AG04450 (cell line): ENCODE results near the gene UPB1. TPM values are rescaled to one million over a fixed set of nuclear protein-coding genes. Genes with fewer than 3 reads are reported as not detected.
"Not testable (repeated sequence)": the region's sequence is repeated elsewhere in the genome, so short reads cannot be mapped to it uniquely, and the experiment has no call there.

Experiments used
- CTCF ChIA-PET: fragments of 300-600, 350-600 bp; formaldehyde crosslinking; extraction: SDS; loops from one replicate; lab custom pipeline; 2022; ENCODE audit warnings: antibody characterized with exemption, inconsistent platforms; lab: Charles Lee
- POLR2A ChIA-PET: fragments of 350-600 bp; formaldehyde crosslinking; extraction: SDS; loops from one replicate; lab custom pipeline; 2021; ENCODE audit warnings: antibody characterized with exemption, inconsistent platforms; lab: Yijun Ruan, JAX
- DNase-seq: peaks from one replicate; pipeline ENCODE4 v3.0.0-alpha.2; 2011; ENCODE audit warnings: low read depth, low spot score
- H3K27ac ChIP-seq: one replicate; pipeline ENCODE4 v1.5.1; 2012; ENCODE audit warnings: low read depth, low read length, control low read depth
- H3K27me3 ChIP-seq: one replicate; pipeline ENCODE4 v1.6.0; 2012; ENCODE audit warnings: low read length; ENCODE audit not compliant: control insufficient read depth, insufficient read depth
- H3K4me3 ChIP-seq: 2 replicates; pipeline ENCODE4 v1.5.1; 2011; ENCODE audit warnings: mild to moderate bottlenecking, low read depth, low read length, control low read depth
- H3K9me3 ChIP-seq: 2 replicates; pipeline ENCODE4 v1.5.1; 2012; ENCODE audit warnings: low read length; ENCODE audit not compliant: control insufficient read depth, insufficient read depth
- CTCF ChIP-seq: IDR thresholded peaks from 2 replicates; pipeline ENCODE4 v1.5.1; 2011; ENCODE audit warnings: low read depth, low read length, control low read depth, inconsistent platforms
- polyA plus RNA-seq: library from polyadenylated mRNA; depleted of rRNA; stranded (reverse); fragments of >200 nt; gene quantifications from 2 replicates; pipeline ENCODE4 v1.2.3, GENCODE V29; 2011

Gene UPB1
- polyA plus RNA-seq, 1 experiment = not detected

DNA sequence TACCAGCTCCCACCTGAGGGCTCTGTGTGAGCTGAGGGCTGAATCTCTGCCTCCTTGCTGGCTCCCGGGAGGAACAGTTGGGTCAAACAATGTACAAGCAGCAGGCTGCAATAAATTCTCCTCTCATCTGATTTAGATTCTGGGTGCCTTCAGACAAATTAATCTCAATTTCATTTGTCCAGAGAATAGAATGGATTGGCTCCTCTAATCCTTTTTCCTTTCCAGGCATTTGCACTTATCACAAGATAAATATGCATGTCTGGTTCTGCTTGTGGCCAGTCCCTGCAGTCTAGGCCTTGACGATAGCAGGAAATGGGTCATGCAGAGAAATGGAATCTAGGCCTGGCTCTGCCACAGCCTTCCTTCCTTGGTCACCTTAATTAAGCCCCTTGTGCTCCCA, 28.7 kb downstream of the UPB1 start:
- POLR2A ChIA-PET = no interaction called here
- no peak overlapping the region for H3K27ac ChIP-seq
- peaks cover 5% of the 10 kb centered on the region for H3K27me3 ChIP-seq
- H3K9me3 ChIP-seq = no peaks in the 10 kb centered on the region
- H3K4me3 ChIP-seq = no peak overlapping the region
- no peak for DNase-seq
- CTCF ChIA-PET = interaction anchor here (0.5 to 2.1 kb wide), 2 partner anchors 101 to 103 kb away, joined by 3 to 5 read pairs; no protein-coding TSS in a partner anchor
- TF ChIP-seq CTCF = no peak

- ChIA-PET CTCF (interaction anchor here (0.6 to 2.4 kb wide), 15 partner anchors 11 to 253 kb away, joined by 3 to 13 read pairs (median 4); no protein-coding TSS in a partner anchor), POLR2A (no interaction called here)
- Histone ChIP-seq H3K9me3 (no peaks in the 10 kb centered on the region), H3K27ac (no peak overlapping the region), H3K4me3 (no peak overlapping the region), H3K27me3 (peaks cover 2% of the 10 kb centered on the region)
- no peak for DNase-seq
- TF ChIP-seq CTCF = peak; percentile 92
Measured at GRCh38 chr22:24525416-24526037, 30.4 kb downstream of the UPB1 start.

DNA sequence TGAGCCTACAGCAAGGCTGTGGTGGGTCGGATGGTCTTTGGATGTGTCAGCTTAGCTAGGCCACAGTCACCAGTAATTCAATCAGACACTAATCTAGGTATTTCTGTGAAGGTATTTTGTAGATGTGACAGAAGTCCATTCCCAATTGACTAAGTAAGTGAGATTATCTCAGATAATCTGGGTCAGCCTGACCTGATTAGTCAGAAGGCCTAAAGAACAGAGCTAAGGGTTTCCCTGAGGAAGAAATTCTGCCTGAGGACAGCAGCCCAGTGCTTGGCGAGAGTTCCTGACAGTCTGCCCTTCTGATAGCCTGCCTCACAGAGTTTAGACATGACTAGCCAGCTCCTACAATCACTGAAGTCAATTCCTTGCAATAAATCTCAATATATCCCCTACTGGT, 31.1 kb downstream of the UPB1 start:
- no peak for TF ChIP-seq CTCF
- ChIA-PET CTCF (interaction anchor here (0.6 to 2.4 kb wide), 14 partner anchors 10 to 254 kb away, joined by 3 to 13 read pairs (median 4); no protein-coding TSS in a partner anchor), POLR2A (no interaction called here)
- Histone ChIP-seq H3K9me3 (no peaks in the 10 kb centered on the region), H3K4me3 (no peak overlapping the region), H3K27me3 (peaks cover 4% of the 10 kb centered on the region), H3K27ac (no peak overlapping the region)
- no peak for DNase-seq

- ChIA-PET POLR2A (interaction anchor here (1.0 kb wide), 1 partner anchor 519 kb away, joined by 3 read pairs; the partner anchor contains the start of gene CABIN1), CTCF (interaction anchor here (0.8 to 1.4 kb wide), 3 partner anchors 9 to 204 kb away, joined by 3 to 5 read pairs (median 4); no protein-coding TSS in a partner anchor)
- no peaks in the 10 kb centered on the region for H3K9me3 ChIP-seq
- no peak for DNase-seq
- TF ChIP-seq CTCF = no peak
- no peak overlapping the region for H3K4me3 ChIP-seq
- no peak overlapping the region for H3K27ac ChIP-seq
- H3K27me3 ChIP-seq = peaks cover 5% of the 10 kb centered on the region
Measured at GRCh38 chr22:24529898-24530297, 34.8 kb downstream of the UPB1 start.

DNA sequence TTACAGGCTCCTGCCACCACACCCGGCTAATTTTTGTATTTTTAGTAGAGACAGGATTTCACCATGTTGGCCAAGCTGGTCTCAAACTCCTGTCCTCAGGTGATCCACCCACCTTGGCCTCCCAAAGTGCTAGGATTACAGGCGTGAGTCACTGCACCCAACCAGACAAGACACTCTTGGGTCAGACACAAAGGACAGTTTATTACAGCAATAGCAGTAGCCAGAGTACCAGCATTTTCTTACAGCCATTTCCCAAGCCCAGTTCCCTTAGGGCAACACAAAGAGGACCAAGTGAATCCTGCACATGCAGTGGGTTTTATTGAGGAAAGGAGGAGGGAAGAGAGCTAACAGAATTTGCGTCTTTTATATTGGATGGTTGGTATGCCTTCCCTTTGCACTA, 35.8 kb downstream of the UPB1 start:
- POLR2A ChIA-PET = not testable (repeated sequence)

More for the DNA sequence above, 35.8 kb downstream of the UPB1 start:
- not testable (repeated sequence) for H3K4me3 ChIP-seq, H3K9me3 ChIP-seq, DNase-seq, H3K27me3 ChIP-seq, H3K27ac ChIP-seq
- CTCF ChIA-PET = interaction anchor here (0.8 kb wide), 1 partner anchor 26 kb away, joined by 3 read pairs; no protein-coding TSS in a partner anchor
